ENCODE data around the gene C11orf71. TPM values are rescaled to one million over a fixed set of nuclear protein-coding genes. Genes with fewer than 3 reads are reported as not detected.

C11orf71 gene
- total and polyA plus RNA-seq, 4 donors: 7.1 to 22.3 (median 7.9) TPM

GRCh38 chr11:114367244-114367957, 32.9 kb downstream of the C11orf71 start:
- Histone ChIP-seq H3K9me3 (ENCODE audit: control insufficient read depth in 4 of 4, low read length in 3 of 4) (no peaks in the 10 kb centered on the region), H3K36me3 (ENCODE audit: control insufficient read depth in 4 of 4, insufficient read depth in 3 of 4, low read depth in 1 of 4, low read length in 3 of 4) (no peaks in the 10 kb centered on the region), H3K9ac (ENCODE audit: low read depth in 1 of 2, low read length in 2 of 2) (no peak overlapping the region), H3K4me1 (ENCODE audit: control insufficient read depth in 4 of 4, insufficient read depth in 4 of 4, low read length in 3 of 4) (no peaks in the 10 kb centered on the region), H3K4me3 (ENCODE audit: low read depth in 1 of 3, low read length in 3 of 3) (no peak overlapping the region), H3K27ac (ENCODE audit: low read depth in 1 of 2, low read length in 2 of 2) (no peak overlapping the region), H3K27me3 (ENCODE audit: control insufficient read depth in 4 of 4, insufficient read depth in 4 of 4, low read length in 3 of 4) (no peaks in the 10 kb centered on the region)
- TF ChIP-seq, protein P1, sequence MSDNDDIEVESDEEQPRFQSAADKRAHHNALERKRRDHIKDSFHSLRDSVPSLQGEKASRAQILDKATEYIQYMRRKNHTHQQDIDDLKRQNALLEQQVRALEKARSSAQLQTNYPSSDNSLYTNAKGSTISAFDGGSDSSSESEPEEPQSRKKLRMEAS (IDR thresholded peaks at IDR 0.05): no peak
- no peak for TF ChIP-seq TAF1 (conservative IDR thresholded peaks at IDR 0.05)
- no peak for TF ChIP-seq FOXA1 (IDR thresholded peaks at IDR 0.05)
- TF ChIP-seq RXRA (IDR thresholded peaks at IDR 0.05): no peak
- TF ChIP-seq HNF4G (IDR thresholded peaks at IDR 0.05): no peak
- TF ChIP-seq ATF3 (IDR thresholded peaks at IDR 0.05): no peak
- TF ChIP-seq, protein P2, sequence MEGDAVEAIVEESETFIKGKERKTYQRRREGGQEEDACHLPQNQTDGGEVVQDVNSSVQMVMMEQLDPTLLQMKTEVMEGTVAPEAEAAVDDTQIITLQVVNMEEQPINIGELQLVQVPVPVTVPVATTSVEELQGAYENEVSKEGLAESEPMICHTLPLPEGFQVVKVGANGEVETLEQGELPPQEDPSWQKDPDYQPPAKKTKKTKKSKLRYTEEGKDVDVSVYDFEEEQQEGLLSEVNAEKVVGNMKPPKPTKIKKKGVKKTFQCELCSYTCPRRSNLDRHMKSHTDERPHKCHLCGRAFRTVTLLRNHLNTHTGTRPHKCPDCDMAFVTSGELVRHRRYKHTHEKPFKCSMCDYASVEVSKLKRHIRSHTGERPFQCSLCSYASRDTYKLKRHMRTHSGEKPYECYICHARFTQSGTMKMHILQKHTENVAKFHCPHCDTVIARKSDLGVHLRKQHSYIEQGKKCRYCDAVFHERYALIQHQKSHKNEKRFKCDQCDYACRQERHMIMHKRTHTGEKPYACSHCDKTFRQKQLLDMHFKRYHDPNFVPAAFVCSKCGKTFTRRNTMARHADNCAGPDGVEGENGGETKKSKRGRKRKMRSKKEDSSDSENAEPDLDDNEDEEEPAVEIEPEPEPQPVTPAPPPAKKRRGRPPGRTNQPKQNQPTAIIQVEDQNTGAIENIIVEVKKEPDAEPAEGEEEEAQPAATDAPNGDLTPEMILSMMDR (IDR thresholded peaks at IDR 0.05; ENCODE audit: low read depth, low read length, missing input control): no peak
- no peak for TF ChIP-seq HNF4A (conservative IDR thresholded peaks at IDR 0.05)
- TF ChIP-seq FOXA2 (IDR thresholded peaks at IDR 0.05): no peak
- TF ChIP-seq EGR1 (IDR thresholded peaks at IDR 0.05; ENCODE audit: low read depth in 2 of 2): no peak
- no peak for TF ChIP-seq SP1 (IDR thresholded peaks at IDR 0.05)
- DNase-seq (ENCODE audit: low spot score): no peak
- WGBS: 72% methylated on average over 9 of the region's 9 CpGs

DNA sequence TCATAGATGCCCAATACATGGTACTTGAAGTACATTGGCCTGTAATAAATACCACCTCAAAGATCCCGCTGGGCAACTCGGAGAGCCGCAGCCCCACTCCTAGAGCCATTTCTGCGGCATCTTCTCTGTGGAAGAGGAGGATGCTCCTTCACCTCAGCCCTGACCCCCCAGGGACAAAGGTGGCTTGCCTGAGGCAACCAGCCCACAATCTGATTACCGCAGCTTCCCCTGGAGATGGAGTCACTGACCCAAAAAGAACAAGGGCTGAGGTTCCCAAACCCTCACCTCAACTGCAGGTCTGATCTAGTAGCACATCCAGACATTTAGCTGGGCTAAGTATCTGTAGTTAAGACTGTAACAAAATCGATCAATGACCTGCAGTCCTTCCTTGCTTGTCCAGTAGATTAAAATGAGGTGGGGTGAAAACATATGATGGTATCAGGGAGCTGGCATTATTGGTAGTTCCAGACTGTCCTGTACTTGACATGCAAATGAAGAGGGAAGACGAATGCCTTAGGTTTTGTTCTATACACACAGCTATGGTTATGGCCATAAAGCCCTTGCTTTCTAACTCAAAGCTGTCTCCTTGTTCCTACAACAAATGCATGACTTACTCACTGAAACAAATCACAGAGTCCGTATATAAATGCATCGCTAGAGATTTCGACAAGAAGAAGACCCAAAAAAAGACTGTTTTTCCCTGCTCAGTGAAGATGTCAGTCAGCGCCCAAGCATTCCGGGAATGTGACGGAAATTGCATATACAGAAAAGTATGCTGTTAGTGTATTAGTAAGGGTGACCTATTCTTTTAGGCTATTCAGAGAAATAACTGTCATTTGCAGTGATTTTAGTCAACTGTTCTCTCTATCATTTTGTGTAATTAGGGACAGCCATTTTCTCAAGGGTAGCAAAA, 33.7 kb downstream of the C11orf71 start:
- Histone ChIP-seq H3K27ac (ENCODE audit: low read depth in 1 of 2, low read length in 2 of 2) (no peak overlapping the region), H3K4me1 (ENCODE audit: control insufficient read depth in 4 of 4, insufficient read depth in 4 of 4, low read length in 3 of 4) (no peaks in the 10 kb centered on the region), H3K27me3 (ENCODE audit: control insufficient read depth in 4 of 4, insufficient read depth in 4 of 4, low read length in 3 of 4) (no peaks in the 10 kb centered on the region), H3K36me3 (ENCODE audit: control insufficient read depth in 4 of 4, insufficient read depth in 3 of 4, low read depth in 1 of 4, low read length in 3 of 4) (no peaks in the 10 kb centered on the region), H3K9ac (ENCODE audit: low read depth in 1 of 2, low read length in 2 of 2) (no peak overlapping the region), H3K9me3 (ENCODE audit: control insufficient read depth in 4 of 4, low read length in 3 of 4) (no peaks in the 10 kb centered on the region), H3K4me3 (ENCODE audit: low read depth in 1 of 3, low read length in 3 of 3) (no peak overlapping the region)
- TF ChIP-seq, protein P1 (IDR thresholded peaks at IDR 0.05): no peak
- TF ChIP-seq GABPA (IDR thresholded peaks at IDR 0.05 in 1 of 2, conservative IDR thresholded peaks at IDR 0.05 in 1 of 2): no peak
- no peak for TF ChIP-seq JUND (IDR thresholded peaks at IDR 0.05)
- TF ChIP-seq RAD21 (IDR thresholded peaks at IDR 0.05): no peak
- TF ChIP-seq YY1 (IDR thresholded peaks at IDR 0.05): no peak
- TF ChIP-seq EGR1 (IDR thresholded peaks at IDR 0.05; ENCODE audit: low read depth in 2 of 2): no peak
- TF ChIP-seq, protein P3, sequence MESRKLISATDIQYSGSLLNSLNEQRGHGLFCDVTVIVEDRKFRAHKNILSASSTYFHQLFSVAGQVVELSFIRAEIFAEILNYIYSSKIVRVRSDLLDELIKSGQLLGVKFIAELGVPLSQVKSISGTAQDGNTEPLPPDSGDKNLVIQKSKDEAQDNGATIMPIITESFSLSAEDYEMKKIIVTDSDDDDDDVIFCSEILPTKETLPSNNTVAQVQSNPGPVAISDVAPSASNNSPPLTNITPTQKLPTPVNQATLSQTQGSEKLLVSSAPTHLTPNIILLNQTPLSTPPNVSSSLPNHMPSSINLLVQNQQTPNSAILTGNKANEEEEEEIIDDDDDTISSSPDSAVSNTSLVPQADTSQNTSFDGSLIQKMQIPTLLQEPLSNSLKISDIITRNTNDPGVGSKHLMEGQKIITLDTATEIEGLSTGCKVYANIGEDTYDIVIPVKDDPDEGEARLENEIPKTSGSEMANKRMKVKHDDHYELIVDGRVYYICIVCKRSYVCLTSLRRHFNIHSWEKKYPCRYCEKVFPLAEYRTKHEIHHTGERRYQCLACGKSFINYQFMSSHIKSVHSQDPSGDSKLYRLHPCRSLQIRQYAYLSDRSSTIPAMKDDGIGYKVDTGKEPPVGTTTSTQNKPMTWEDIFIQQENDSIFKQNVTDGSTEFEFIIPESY (IDR thresholded peaks at IDR 0.05): no peak
- no peak for DNase-seq (ENCODE audit: low spot score)
- WGBS: 84% methylated on average over 13 of the region's 13 CpGs
